Breast epithelium (tissue), 4 donors: ENCODE data around the gene KIAA0040. TPM values are rescaled to one million over a fixed set of nuclear protein-coding genes. Genes with fewer than 3 reads are reported as not detected.
A peak's percentile ranks its signal among the peaks of the same experiment; 100 is the strongest.

Experiments
- DNase-seq, 2 donors: peaks; one replicate each; pipeline ENCODE4 v3.0.0-alpha.2; 2019; ENCODE audit warnings: low spot score in 2 of 2
- H3K27ac ChIP-seq, 2 donors: fragments of 200-600 bp; sonication (generic) in 1 of 2; one replicate each; pipeline ENCODE4 v1.5.1; 2016 to 2019; ENCODE audit warnings: mild to moderate bottlenecking in 1 of 2
- H3K27me3 ChIP-seq, 2 donors: fragments of 200-600 bp; sonication (generic) in 1 of 2; one replicate each; pipeline versions ENCODE4 v1.5.1 to v1.6.0; 2017 to 2019; ENCODE audit warnings: control low read depth in 1 of 2, mild to moderate bottlenecking in 1 of 2
- H3K36me3 ChIP-seq: fragments of 200-600 bp; one replicate; pipeline ENCODE4 v1.5.1; 2019
- H3K4me1 ChIP-seq, 2 donors: fragments of 200-600 bp; sonication (generic); one replicate each; pipeline ENCODE4 v1.5.1; 2016 to 2019; ENCODE audit warnings: control low read depth in 1 of 2
- H3K4me3 ChIP-seq, 3 donors: fragments of 200-600 bp; sonication (generic); 1 replicate in 2 of 3; 2 replicates in 1 of 3; pipeline ENCODE4 v1.5.1; 2016 to 2019; ENCODE audit warnings: mild to moderate bottlenecking in 3 of 3, moderate library complexity in 2 of 3
- H3K9me3 ChIP-seq, 2 donors: fragments of 200-600 bp; sonication (generic) in 1 of 2; one replicate each; pipeline ENCODE4 v1.5.1; 2016 to 2019; ENCODE audit warnings: control low read depth in 1 of 2
- CTCF ChIP-seq, 3 donors: fragments of 450-650 bp; IDR thresholded peaks; one replicate each; pipeline ENCODE4 v1.5.1; 2016 to 2017; ENCODE audit warnings: antibody characterized with exemption in 3 of 3, mild to moderate bottlenecking in 3 of 3, moderate library complexity in 3 of 3
- POLR2A ChIP-seq: fragments of 450-650 bp; IDR thresholded peaks from one replicate; pipeline ENCODE4 v1.6.1; 2016; ENCODE audit warnings: antibody characterized with exemption, mild to moderate bottlenecking, moderate library complexity
- POLR2AphosphoS5 ChIP-seq, 3 donors: sonication (generic); formaldehyde crosslinking; IDR thresholded peaks; one replicate each; pipeline ENCODE4 v1.6.1; 2017; ENCODE audit warnings: antibody characterized with exemption in 3 of 3
- intact Hi-C: fragments of 100-400 bp; cut with DNase I; formaldehyde crosslinking; loops from one replicate; pipeline ENCODE4 v1.15.1; 2023; ENCODE audit warnings: low total_unique reads
- total RNA-seq, 3 donors: library from RNA; depleted of rRNA; stranded (reverse); fragments of >200 nt; gene quantifications; one replicate each; pipeline ENCODE4 v1.1.0, GENCODE V29; 2016

KIAA0040 gene
- total RNA-seq, 3 donors from 2014 or later: 43.6 to 160 (median 56.9) TPM

- intact Hi-C loops: no loop called here
- no peak for TF ChIP-seq POLR2AphosphoS5 (IDR thresholded peaks at IDR 0.05)
- TF ChIP-seq CTCF (IDR thresholded peaks at IDR 0.05): no peak
- TF ChIP-seq POLR2A: no peak
- Histone ChIP-seq H3K36me3 (no peaks in the 10 kb centered on the region), H3K27me3 (no peaks in the 10 kb centered on the region), H3K4me3 (no peak overlapping the region), H3K9me3 (no peaks in the 10 kb centered on the region), H3K4me1 (no peaks in the 10 kb centered on the region), H3K27ac (peak overlapping the region in 1 of 2 donors; percentile 60)
- DNase-seq: no peak
These were observed 14.1 kb downstream of the KIAA0040 start for GRCh38 chr1:175178456-175178855.

GRCh38 chr1:175178056-175178455 lies 14.5 kb downstream of the KIAA0040 start:
- no peak for TF ChIP-seq POLR2A
- TF ChIP-seq CTCF (IDR thresholded peaks at IDR 0.05): no peak
- no peak for TF ChIP-seq POLR2AphosphoS5 (IDR thresholded peaks at IDR 0.05)
- Histone ChIP-seq H3K36me3 (no peaks in the 10 kb centered on the region), H3K9me3 (no peaks in the 10 kb centered on the region), H3K27ac (peak overlapping the region in 1 of 2 donors; percentile 60), H3K4me1 (no peaks in the 10 kb centered on the region), H3K27me3 (no peaks in the 10 kb centered on the region), H3K4me3 (no peak overlapping the region)
- intact Hi-C loops: no loop called here
- no peak for DNase-seq

GRCh38 chr1:175176246-175176645 lies 16.3 kb downstream of the KIAA0040 start:
- no peak for TF ChIP-seq POLR2AphosphoS5 (IDR thresholded peaks at IDR 0.05)
- TF ChIP-seq CTCF (IDR thresholded peaks at IDR 0.05): no peak
- TF ChIP-seq POLR2A: no peak
- no peaks in the 10 kb centered on the region for H3K9me3 ChIP-seq
- H3K36me3 ChIP-seq: no peaks in the 10 kb centered on the region
- H3K27ac ChIP-seq: no peak overlapping the region
- intact Hi-C loops: no loop called here
- no peak for DNase-seq
- H3K27me3 ChIP-seq: no peaks in the 10 kb centered on the region
- H3K4me3 ChIP-seq: no peak overlapping the region
- no peaks in the 10 kb centered on the region for H3K4me1 ChIP-seq

GRCh38 chr1:175174309-175175102 lies 18.1 kb downstream of the KIAA0040 start:
- Histone ChIP-seq H3K4me1 (no peaks in the 10 kb centered on the region), H3K4me3 (no peak overlapping the region), H3K27ac (no peak overlapping the region), H3K36me3 (no peaks in the 10 kb centered on the region), H3K27me3 (no peaks in the 10 kb centered on the region), H3K9me3 (no peaks in the 10 kb centered on the region)
- intact Hi-C loops: no loop called here
- TF ChIP-seq CTCF (IDR thresholded peaks at IDR 0.05): no peak
- TF ChIP-seq POLR2AphosphoS5 (IDR thresholded peaks at IDR 0.05): no peak
- no peak for TF ChIP-seq POLR2A
- no peak for DNase-seq

GRCh38 chr1:175173531-175173930 lies 19.0 kb downstream of the KIAA0040 start:
- no peaks in the 10 kb centered on the region for H3K36me3 ChIP-seq
- no peak for DNase-seq
- H3K27ac ChIP-seq: no peak overlapping the region
- no peaks in the 10 kb centered on the region for H3K4me1 ChIP-seq
- intact Hi-C loops: no loop called here
- TF ChIP-seq CTCF (IDR thresholded peaks at IDR 0.05): no peak
- no peak overlapping the region for H3K4me3 ChIP-seq
- no peaks in the 10 kb centered on the region for H3K27me3 ChIP-seq
- no peaks in the 10 kb centered on the region for H3K9me3 ChIP-seq
